Measurements from ENCODE around the gene FAM107A.

Gene FAM107A

GRCh38 chr3:58596834-58597518 is 19.8 kb upstream of the FAM107A start:
- ATAC-seq (ENCODE audit: low read depth), result no peak
- Histone ChIP-seq H3K36me3 (ENCODE audit: low read depth) (no peaks in the 10 kb centered on the region), H3K4me3 (ENCODE audit: severe bottlenecking) (no peak overlapping the region), H3K27ac (ENCODE audit: poor library complexity, severe bottlenecking) (no peak overlapping the region), H3K4me1 (ENCODE audit: insufficient read depth, poor library complexity, severe bottlenecking) (no peaks in the 10 kb centered on the region), H3K27me3 (ENCODE audit: insufficient read depth, poor library complexity, severe bottlenecking) (no peaks in the 10 kb centered on the region), H3K9me3 (ENCODE audit: severe bottlenecking) (no peaks in the 10 kb centered on the region)
- no peak for TF ChIP-seq CTCF (IDR thresholded peaks at IDR 0.05; ENCODE audit: poor library complexity, severe bottlenecking)
- no peak for DNase-seq (ENCODE audit: low spot score)

- no peak for ATAC-seq (ENCODE audit: low read depth)
- DNase-seq (ENCODE audit: low spot score), result no peak
- H3K4me3 ChIP-seq (ENCODE audit: severe bottlenecking), result no peak overlapping the region
- no peaks in the 10 kb centered on the region for H3K4me1 ChIP-seq (ENCODE audit: insufficient read depth, poor library complexity, severe bottlenecking)
- TF ChIP-seq CTCF (IDR thresholded peaks at IDR 0.05; ENCODE audit: poor library complexity, severe bottlenecking), result no peak
- no peak overlapping the region for H3K27ac ChIP-seq (ENCODE audit: poor library complexity, severe bottlenecking)
- H3K9me3 ChIP-seq (ENCODE audit: severe bottlenecking), result no peaks in the 10 kb centered on the region
- H3K27me3 ChIP-seq (ENCODE audit: insufficient read depth, poor library complexity, severe bottlenecking), result no peaks in the 10 kb centered on the region
- H3K36me3 ChIP-seq (ENCODE audit: low read depth), result no peaks in the 10 kb centered on the region
These were observed 16.9 kb upstream of the FAM107A start for GRCh38 chr3:58594117-58594516.

GRCh38 chr3:58591517-58592510 is 14.6 kb upstream of the FAM107A start:
- H3K27ac ChIP-seq (ENCODE audit: poor library complexity, severe bottlenecking), result no peak overlapping the region
- no peak for TF ChIP-seq CTCF (IDR thresholded peaks at IDR 0.05; ENCODE audit: poor library complexity, severe bottlenecking)

GRCh38 chr3:58588030-58588614 is 10.9 kb upstream of the FAM107A start:
- no peak for TF ChIP-seq CTCF (IDR thresholded peaks at IDR 0.05; ENCODE audit: poor library complexity, severe bottlenecking)
- Histone ChIP-seq H3K36me3 (ENCODE audit: low read depth) (no peaks in the 10 kb centered on the region), H3K27me3 (ENCODE audit: insufficient read depth, poor library complexity, severe bottlenecking) (peaks cover 26% of the 10 kb centered on the region), H3K27ac (ENCODE audit: poor library complexity, severe bottlenecking) (no peak overlapping the region), H3K9me3 (ENCODE audit: severe bottlenecking) (no peaks in the 10 kb centered on the region), H3K4me1 (ENCODE audit: insufficient read depth, poor library complexity, severe bottlenecking) (no peaks in the 10 kb centered on the region), H3K4me3 (ENCODE audit: severe bottlenecking) (no peak overlapping the region)
- ATAC-seq (ENCODE audit: low read depth), result no peak
- DNase-seq (ENCODE audit: low spot score), result no peak

More at GRCh38 chr3:58591517-58592510, 14.6 kb upstream of the FAM107A start:
- DNase-seq (ENCODE audit: low spot score), result no peak
- ATAC-seq (ENCODE audit: low read depth), result peak; percentile 35; the same call in 1 of the 3 replicates
- Histone ChIP-seq H3K9me3 (ENCODE audit: severe bottlenecking) (no peaks in the 10 kb centered on the region), H3K27me3 (ENCODE audit: insufficient read depth, poor library complexity, severe bottlenecking) (peaks cover 12% of the 10 kb centered on the region), H3K36me3 (ENCODE audit: low read depth) (no peaks in the 10 kb centered on the region), H3K4me3 (ENCODE audit: severe bottlenecking) (no peak overlapping the region), H3K4me1 (ENCODE audit: insufficient read depth, poor library complexity, severe bottlenecking) (no peaks in the 10 kb centered on the region)
